ENCODE measurements around the gene OR6V1. TPM values are rescaled to one million over a fixed set of nuclear protein-coding genes. Genes with fewer than 3 reads are reported as not detected.

OR6V1 gene
- total RNA-seq, 1 donor from 2014 or later: not detected

DNA sequence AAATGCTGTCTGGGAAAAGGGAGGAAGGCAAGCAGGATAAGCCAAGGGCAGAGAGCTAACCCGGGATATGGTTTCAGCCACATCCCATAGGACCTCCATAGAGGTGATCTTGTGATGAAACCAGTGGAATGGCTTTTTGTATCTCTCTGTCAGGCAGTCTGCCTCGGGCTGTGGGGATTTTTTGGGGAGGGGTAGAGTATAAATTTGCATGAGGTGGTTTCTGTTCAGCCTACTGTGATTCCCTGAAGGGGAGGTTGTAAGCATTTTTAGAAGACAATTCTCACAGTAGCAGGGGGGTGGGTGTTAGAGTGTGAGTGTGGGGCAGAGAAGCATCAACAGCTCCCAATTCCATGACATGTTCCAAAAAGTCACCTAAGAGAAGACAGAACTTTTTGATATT lies 37.1 kb upstream of the OR6V1 start:
- DNase-seq: no peak
- Mint-ChIP-seq H3K4me1 (ENCODE audit: low read depth, unreplicated experiment) (no peaks in the 10 kb centered on the region), H3K36me3 (ENCODE audit: unreplicated experiment) (no peaks in the 10 kb centered on the region), H3K4me3 (ENCODE audit: unreplicated experiment) (no peak overlapping the region), H3K27ac (ENCODE audit: unreplicated experiment) (no peak overlapping the region), H3K27me3 (ENCODE audit: unreplicated experiment) (no peaks in the 10 kb centered on the region), H3K9me3 (ENCODE audit: unreplicated experiment) (no peaks in the 10 kb centered on the region)
- no peak for TF ChIP-seq CTCF (IDR thresholded peaks at IDR 0.05; ENCODE audit: partially characterized antibody, unreplicated experiment)

DNA sequence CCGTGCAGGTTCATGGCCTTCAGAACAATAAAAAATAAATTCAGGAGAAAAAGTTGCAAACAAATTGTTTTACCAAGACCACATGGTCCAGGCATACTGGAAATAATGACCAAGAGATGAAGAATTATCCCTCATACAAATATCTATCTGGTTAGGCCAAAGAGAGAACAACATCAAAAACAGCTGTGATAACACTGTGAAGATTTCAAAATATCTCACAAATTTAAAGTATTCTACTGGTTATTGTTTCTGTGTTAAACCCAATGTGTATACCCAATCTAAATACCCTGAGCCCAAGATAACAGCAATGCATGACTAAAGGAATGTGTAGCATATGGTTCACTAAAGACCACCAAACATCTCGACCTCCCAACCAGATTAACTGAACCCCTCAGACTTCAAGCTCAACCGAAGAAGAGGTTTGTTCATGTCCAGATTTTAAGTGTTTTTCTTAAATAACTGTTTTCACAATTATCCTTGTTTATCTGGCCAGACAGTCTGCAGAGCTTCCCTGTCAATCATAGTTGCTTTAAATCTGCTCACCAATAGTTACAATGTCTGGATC lies 36.1 kb upstream of the OR6V1 start:
- no peaks in the 10 kb centered on the region for H3K9me3 Mint-ChIP-seq (ENCODE audit: unreplicated experiment)
- H3K27ac Mint-ChIP-seq (ENCODE audit: unreplicated experiment): no peak overlapping the region
- no peaks in the 10 kb centered on the region for H3K36me3 Mint-ChIP-seq (ENCODE audit: unreplicated experiment)
- no peaks in the 10 kb centered on the region for H3K27me3 Mint-ChIP-seq (ENCODE audit: unreplicated experiment)
- H3K4me3 Mint-ChIP-seq (ENCODE audit: unreplicated experiment): no peak overlapping the region
- DNase-seq: no peak
- no peaks in the 10 kb centered on the region for H3K4me1 Mint-ChIP-seq (ENCODE audit: low read depth, unreplicated experiment)
- no peak for TF ChIP-seq CTCF (IDR thresholded peaks at IDR 0.05; ENCODE audit: partially characterized antibody, unreplicated experiment)

GRCh38 chr7:143016996-143017395 lies 35.1 kb upstream of the OR6V1 start:
- Mint-ChIP-seq H3K27me3 (ENCODE audit: unreplicated experiment) (no peaks in the 10 kb centered on the region), H3K36me3 (ENCODE audit: unreplicated experiment) (no peaks in the 10 kb centered on the region), H3K4me1 (ENCODE audit: low read depth, unreplicated experiment) (no peaks in the 10 kb centered on the region), H3K9me3 (ENCODE audit: unreplicated experiment) (no peaks in the 10 kb centered on the region), H3K27ac (ENCODE audit: unreplicated experiment) (no peak overlapping the region), H3K4me3 (ENCODE audit: unreplicated experiment) (no peak overlapping the region)
- DNase-seq: no peak
- TF ChIP-seq CTCF (IDR thresholded peaks at IDR 0.05; ENCODE audit: partially characterized antibody, unreplicated experiment): no peak

GRCh38 chr7:143018931-143019330 lies 33.2 kb upstream of the OR6V1 start:
- TF ChIP-seq CTCF (IDR thresholded peaks at IDR 0.05; ENCODE audit: partially characterized antibody, unreplicated experiment): no peak
- Mint-ChIP-seq H3K9me3 (ENCODE audit: unreplicated experiment) (no peaks in the 10 kb centered on the region), H3K4me1 (ENCODE audit: low read depth, unreplicated experiment) (no peaks in the 10 kb centered on the region), H3K27me3 (ENCODE audit: unreplicated experiment) (no peaks in the 10 kb centered on the region), H3K4me3 (ENCODE audit: unreplicated experiment) (no peak overlapping the region), H3K36me3 (ENCODE audit: unreplicated experiment) (no peaks in the 10 kb centered on the region), H3K27ac (ENCODE audit: unreplicated experiment) (no peak overlapping the region)
- no peak for DNase-seq

DNA sequence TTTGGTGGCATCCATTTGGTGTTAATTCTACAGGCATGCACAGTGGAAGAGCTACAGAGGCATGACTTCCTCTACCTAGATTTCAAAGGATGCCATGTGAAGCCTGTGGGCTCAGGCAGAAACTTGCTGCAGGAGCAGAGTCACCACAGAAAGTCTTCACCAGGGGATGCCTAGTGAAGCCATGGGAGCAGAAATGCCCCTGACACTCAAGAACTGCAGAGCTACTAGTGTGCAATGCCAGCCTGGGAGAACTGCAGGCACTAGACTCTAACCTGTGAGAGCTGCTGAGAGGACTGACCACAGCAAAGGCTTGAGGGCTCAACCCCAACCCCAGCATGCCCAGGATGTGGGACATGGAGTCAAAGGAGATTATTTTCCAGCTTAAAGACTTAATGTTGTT lies 29.1 kb upstream of the OR6V1 start:
- no peak overlapping the region for H3K27ac Mint-ChIP-seq (ENCODE audit: unreplicated experiment)
- no peaks in the 10 kb centered on the region for H3K9me3 Mint-ChIP-seq (ENCODE audit: unreplicated experiment)
- TF ChIP-seq CTCF (IDR thresholded peaks at IDR 0.05; ENCODE audit: partially characterized antibody, unreplicated experiment): no peak
- no peaks in the 10 kb centered on the region for H3K4me1 Mint-ChIP-seq (ENCODE audit: low read depth, unreplicated experiment)
- H3K27me3 Mint-ChIP-seq (ENCODE audit: unreplicated experiment): no peaks in the 10 kb centered on the region
- no peak for DNase-seq
- H3K4me3 Mint-ChIP-seq (ENCODE audit: unreplicated experiment): no peak overlapping the region
- H3K36me3 Mint-ChIP-seq (ENCODE audit: unreplicated experiment): no peaks in the 10 kb centered on the region
